Smooth muscle cell of the pulmonary artery (primary cell): ENCODE results near the gene LILRB3. TPM values are rescaled to one million over a fixed set of nuclear protein-coding genes. Genes with fewer than 3 reads are reported as not detected.

ENCODE experiments used
- total RNA-seq: library from RNA; depleted of rRNA; stranded (reverse); fragments of >200 nt; gene quantifications from 2 replicates; pipeline ENCODE4 v1.2.3, GENCODE V29; 2014

Gene LILRB3
- total RNA-seq: not detected in 2 replicates

GRCh38 chr19:54222474-54223276 is at the start of gene LILRB3:
Gene LILRB3, minus strand, starts transcription at chr19:54223007. Its CDS starts 31 bp downstream, at chr19:54222976.

DNA sequence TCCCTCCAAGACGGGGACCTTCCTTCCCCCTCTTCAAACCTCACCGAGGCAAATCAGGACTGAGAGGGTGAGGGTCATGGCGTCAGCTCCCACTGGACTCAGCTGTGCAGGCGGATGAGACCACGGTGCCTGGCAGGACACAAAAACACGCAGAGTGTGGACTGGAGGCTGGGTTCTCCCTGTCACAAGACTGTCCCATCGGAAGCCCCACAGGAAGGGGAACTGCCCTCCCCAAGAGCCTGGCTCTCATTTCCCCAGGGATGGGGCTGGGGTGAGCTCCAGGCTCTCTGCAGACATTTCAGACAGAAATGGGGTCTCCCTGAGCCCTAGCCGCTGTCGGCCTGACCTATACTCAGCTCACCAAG is 34.3 kb upstream of the LILRB3 start, which contains the start of gene LILRB5:
TSS of gene LILRB5 (minus strand) at position 158 of the 365 bp plus-strand sequence. CDS start at position 78, 80 bp downstream.

DNA sequence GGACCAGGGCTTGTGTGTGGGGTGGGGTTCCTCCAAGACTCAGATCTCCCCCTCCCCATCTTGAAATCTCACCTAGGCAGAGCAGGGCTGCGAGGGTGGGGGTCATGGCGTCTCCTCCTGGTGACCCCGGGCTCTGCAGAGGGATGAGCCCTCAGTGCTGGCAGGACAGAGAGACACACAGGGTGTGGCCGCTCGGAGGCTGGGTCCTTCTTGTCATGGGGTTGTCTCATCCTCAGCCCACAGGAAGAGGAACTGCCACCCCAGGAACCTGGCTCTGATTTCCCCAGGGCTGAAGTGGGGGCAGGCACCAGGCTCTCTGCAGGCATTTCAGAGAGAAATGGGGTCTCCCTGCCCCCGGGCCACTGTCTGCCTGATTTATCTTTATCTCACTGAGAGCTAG is 19.8 kb upstream of the LILRB3 start, which contains the start of gene LILRA6:
TSS of gene LILRA6 (minus strand) at position 145 of the 400 bp plus-strand sequence.

DNA sequence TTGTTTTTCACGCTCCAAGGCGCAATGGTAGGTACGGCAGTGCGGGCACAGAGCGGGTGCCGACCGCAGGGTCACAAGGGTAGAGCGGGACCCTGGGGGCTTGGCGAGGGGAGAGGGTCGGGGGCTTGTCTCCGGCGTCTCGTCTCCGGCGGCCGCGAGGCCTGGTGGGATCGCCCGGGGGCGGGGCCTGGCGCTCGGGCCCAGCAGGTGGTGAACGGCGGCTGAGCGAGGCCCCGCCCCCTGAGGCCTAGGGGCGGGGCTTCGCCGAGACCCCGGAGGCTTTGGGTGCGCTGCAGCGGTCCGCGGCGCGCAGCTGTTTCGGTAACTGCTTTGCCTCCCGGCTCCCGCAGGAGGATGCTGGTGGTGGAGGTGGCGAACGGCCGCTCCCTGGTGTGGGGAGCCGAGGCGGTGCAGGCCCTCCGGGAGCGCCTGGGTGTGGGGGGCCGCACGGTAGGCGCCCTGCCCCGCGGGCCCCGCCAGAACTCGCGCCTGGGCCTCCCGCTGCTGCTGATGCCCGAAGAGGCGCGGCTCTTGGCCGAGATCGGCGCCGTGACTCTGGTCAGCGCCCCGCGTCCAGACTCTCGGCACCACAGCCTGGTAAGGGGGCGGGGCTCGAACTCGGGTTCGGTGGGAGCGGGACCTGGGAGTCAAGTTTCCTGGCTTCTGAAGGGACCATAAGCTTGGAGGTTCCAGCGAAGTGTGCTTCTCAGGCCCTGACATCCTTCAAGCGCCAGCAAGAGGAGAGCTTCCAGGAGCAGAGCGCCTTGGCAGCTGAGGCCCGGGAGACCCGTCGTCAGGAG is 31.6 kb downstream of the LILRB3 start, which contains the start of gene TSEN34:
TSS of gene TSEN34 (plus strand) at position 298 of the 800 bp plus-strand sequence. CDS start at position 355, 57 bp downstream.

GRCh38 chr19:54189145-54189734 is 33.6 kb downstream of the LILRB3 start, which contains the start of gene MBOAT7:
Gene MBOAT7, minus strand, starts transcription at chr19:54189580. Its CDS starts 1,072 bp downstream, at chr19:54188508.

DNA sequence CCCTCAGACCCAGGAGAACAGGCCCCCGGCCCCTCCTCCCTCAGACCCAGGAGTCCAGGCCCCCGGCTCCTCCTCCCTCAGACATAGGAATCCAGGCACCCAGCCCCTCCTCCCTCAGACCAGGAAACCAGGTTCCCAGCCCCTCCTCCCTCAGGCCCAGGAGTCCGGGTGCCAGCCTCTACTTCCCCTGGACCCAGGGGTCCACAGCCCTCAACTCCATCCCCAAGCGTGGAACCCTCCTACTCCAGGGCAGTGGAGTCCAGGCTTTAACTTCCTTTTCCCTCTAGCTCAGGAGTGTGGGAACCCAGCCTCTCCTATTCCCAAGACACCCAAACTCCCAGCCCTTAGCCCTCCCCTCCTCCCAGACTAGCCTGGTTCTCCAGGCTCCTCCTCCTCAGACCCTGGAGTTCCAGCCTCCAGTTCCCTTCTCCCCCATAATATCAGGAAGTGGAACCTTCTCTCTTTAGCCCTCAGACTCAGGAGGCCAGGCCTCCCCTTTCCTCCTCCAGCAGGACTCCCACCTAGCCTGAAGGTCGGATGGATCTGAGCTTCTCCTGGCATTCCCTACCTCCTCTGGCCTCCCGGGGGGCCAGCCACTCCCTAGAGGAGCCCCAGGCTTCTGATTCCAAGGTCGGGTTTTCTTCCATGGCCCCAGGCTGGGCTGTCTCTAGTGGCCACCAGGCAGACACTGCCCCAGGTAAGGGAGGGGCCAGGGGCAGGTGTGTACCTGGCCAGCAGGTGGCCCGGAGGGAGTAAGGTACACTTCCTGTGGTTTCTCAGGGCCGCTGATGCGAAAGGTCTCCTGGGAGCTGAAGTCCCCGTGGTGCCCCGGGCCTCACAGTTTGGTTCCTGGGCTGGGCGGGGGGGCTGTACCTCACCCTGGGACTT is 50.1 kb downstream of the LILRB3 start, which contains the start of gene TMC4:
TSS of gene TMC4 (minus strand) at position 690 of the 888 bp plus-strand sequence. CDS start at position 647, 43 bp downstream.

Other genes with a start within 250 kb of the LILRB3 start
- gene CACNG6, start 231.4 kb downstream of the LILRB3 start, total RNA-seq: 0.13 and 0.43 TPM in 2 replicates
- not detected in 2 replicates for gene VSTM1, start 159.1 kb downstream of the LILRB3 start, total RNA-seq
- gene TARM1, start 141.6 kb downstream of the LILRB3 start, total RNA-seq: not detected in 2 replicates
- gene OSCAR, start 122.2 kb downstream of the LILRB3 start, total RNA-seq: 0.63 and 0.65 TPM in 2 replicates
- gene NDUFA3, start 120.2 kb downstream of the LILRB3 start, total RNA-seq: 18.5 and 20.6 TPM in 2 replicates
- gene TFPT, start 107.3 kb downstream of the LILRB3 start, total RNA-seq: 10.7 and 12.5 TPM in 2 replicates
- gene PRPF31, start 107.3 kb downstream of the LILRB3 start, total RNA-seq: 54.5 and 55.6 TPM in 2 replicates
- 11.3 and 14.1 TPM in 2 replicates for gene CNOT3, start 85.2 kb downstream of the LILRB3 start, total RNA-seq
- gene LENG1, start 63.3 kb downstream of the LILRB3 start, total RNA-seq: 3.1 and 3.5 TPM in 2 replicates
- 0.20 TPM in 1 of 2 replicates, not detected in the other for gene TMC4, start 49.8 kb downstream of the LILRB3 start, total RNA-seq
- gene MBOAT7, start 33.4 kb downstream of the LILRB3 start, total RNA-seq: 71.1 and 93.0 TPM in 2 replicates
- 55.4 and 69.3 TPM in 2 replicates for gene TSEN34, start 31.7 kb downstream of the LILRB3 start, total RNA-seq
- 1,505 and 1,870 TPM in 2 replicates for gene RPS9, start 22.1 kb downstream of the LILRB3 start, total RNA-seq
- not detected in 2 replicates for gene LILRA6, start 19.8 kb upstream of the LILRB3 start, total RNA-seq
- not detected in 2 replicates for gene LILRB5, start 34.3 kb upstream of the LILRB3 start, total RNA-seq
- not detected in 2 replicates for gene LILRB2, start 58.1 kb upstream of the LILRB3 start, total RNA-seq
- not detected in 2 replicates for gene LILRA5, start 90.2 kb upstream of the LILRB3 start, total RNA-seq
- gene LILRA4, start 116.2 kb upstream of the LILRB3 start, total RNA-seq: not detected in 2 replicates
- not detected in 2 replicates for gene LAIR1, start 141.9 kb upstream of the LILRB3 start, total RNA-seq
- not detected in 2 replicates for gene TTYH1, start 192.5 kb upstream of the LILRB3 start, total RNA-seq
- gene LENG8, start 226.2 kb upstream of the LILRB3 start, total RNA-seq: 58.7 and 90.9 TPM in 2 replicates
- gene LENG9, start 240.8 kb upstream of the LILRB3 start, total RNA-seq: 10.4 and 12.7 TPM in 2 replicates